NCI-H446 treated with DMSO at 0.1 percent for 48 hours (cell line): ENCODE data around the gene CNTNAP2.

ENCODE experiments used
- DNase-seq: peaks from one replicate; lab custom pipeline; 2025; lab: John Stamatoyannopoulos, UW

The CNTNAP2 gene

GRCh38 chr7:146575903-146576302, 459.3 kb downstream of the CNTNAP2 start:
- DNase-seq = no peak

- peak; percentile 90 for DNase-seq
Observed at GRCh38 chr7:146591976-146592375, 475.4 kb downstream of the CNTNAP2 start.

GRCh38 chr7:146606628-146607027, 490.0 kb downstream of the CNTNAP2 start:
- no peak for DNase-seq

GRCh38 chr7:146619641-146620040, 503.0 kb downstream of the CNTNAP2 start:
- no peak for DNase-seq

GRCh38 chr7:146626912-146627311, 510.3 kb downstream of the CNTNAP2 start:
- DNase-seq = no peak

- peak; percentile 37 for DNase-seq
Observed at GRCh38 chr7:146635205-146636032, 518.8 kb downstream of the CNTNAP2 start.

- DNase-seq = no peak
Observed at GRCh38 chr7:146636033-146636356, 519.4 kb downstream of the CNTNAP2 start.

GRCh38 chr7:146636581-146636980, 520.0 kb downstream of the CNTNAP2 start:
- peak; percentile 2 for DNase-seq

GRCh38 chr7:146639291-146639690, 522.7 kb downstream of the CNTNAP2 start:
- no peak for DNase-seq

- DNase-seq = no peak
Observed at GRCh38 chr7:146641491-146641890, 524.9 kb downstream of the CNTNAP2 start.

GRCh38 chr7:146645383-146645976, 528.9 kb downstream of the CNTNAP2 start:
- no peak for DNase-seq

- no peak for DNase-seq
Observed at GRCh38 chr7:146647445-146647844, 530.8 kb downstream of the CNTNAP2 start.

- DNase-seq = no peak
Observed at GRCh38 chr7:146652176-146652575, 535.6 kb downstream of the CNTNAP2 start.

GRCh38 chr7:146654048-146654447, 537.4 kb downstream of the CNTNAP2 start:
- DNase-seq = peak; percentile 3

GRCh38 chr7:146655928-146656797, 539.6 kb downstream of the CNTNAP2 start:
- DNase-seq = peak; percentile 74

- peak; percentile 18 for DNase-seq
Observed at GRCh38 chr7:146656988-146657387, 540.4 kb downstream of the CNTNAP2 start.

GRCh38 chr7:146658604-146659003, 542.0 kb downstream of the CNTNAP2 start:
- no peak for DNase-seq

GRCh38 chr7:146659732-146660131, 543.1 kb downstream of the CNTNAP2 start:
- DNase-seq = peak; percentile 86

GRCh38 chr7:146660839-146661238, 544.2 kb downstream of the CNTNAP2 start:
- DNase-seq = peak; percentile 28

- DNase-seq = no peak
Observed at GRCh38 chr7:146661435-146661834, 544.8 kb downstream of the CNTNAP2 start.

- DNase-seq = no peak
Observed at GRCh38 chr7:146661929-146662328, 545.3 kb downstream of the CNTNAP2 start.

GRCh38 chr7:146665023-146665422, 548.4 kb downstream of the CNTNAP2 start:
- DNase-seq = no peak

- DNase-seq = no peak
Observed at GRCh38 chr7:146670532-146670931, 553.9 kb downstream of the CNTNAP2 start.
